Measurements from ENCODE around the gene MACROD2.

The MACROD2 gene

GRCh38 chr20:15205028-15205427, 1209.7 kb downstream of the MACROD2 start:
- DNase-seq (ENCODE audit: low read depth, low spot score): no peak
- no peak for TF ChIP-seq CTCF (IDR thresholded peaks at IDR 0.05; ENCODE audit: insufficient read depth, low read length, missing control alignments)
- ChIA-PET POLR2A (no interaction called here), CTCF (no interaction called here)
- no peak overlapping the region for H3K4me3 ChIP-seq (ENCODE audit: low read depth, low read length)

DNA sequence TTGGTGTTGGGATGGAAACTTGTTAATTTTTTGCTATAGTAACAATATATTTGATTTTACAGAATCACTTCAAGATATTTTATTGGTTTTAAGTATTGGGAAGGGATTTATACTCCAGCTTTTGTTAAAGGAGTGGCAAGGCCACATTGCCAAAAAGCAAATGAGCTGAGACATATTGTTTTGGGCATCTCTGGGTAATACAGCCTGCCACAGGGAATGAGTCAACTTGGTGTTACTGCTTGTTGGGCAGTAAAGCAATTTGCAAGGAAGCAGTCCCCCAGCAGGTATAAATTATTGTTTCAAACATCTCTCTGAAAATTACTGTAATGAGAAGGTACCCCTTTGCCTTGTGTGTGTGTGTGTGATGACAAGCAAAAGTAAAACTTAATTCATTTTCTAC, 1210.4 kb downstream of the MACROD2 start:
- no peak overlapping the region for H3K4me3 ChIP-seq (ENCODE audit: low read depth, low read length)
- no peak for TF ChIP-seq CTCF (IDR thresholded peaks at IDR 0.05; ENCODE audit: insufficient read depth, low read length, missing control alignments)
- POLR2A ChIA-PET: no interaction called here
- CTCF ChIA-PET: no interaction called here
- no peak for DNase-seq (ENCODE audit: low read depth, low spot score)

GRCh38 chr20:15209537-15209936, 1214.2 kb downstream of the MACROD2 start:
- no peak for DNase-seq (ENCODE audit: low read depth, low spot score)
- ChIA-PET POLR2A (no interaction called here), CTCF (no interaction called here)
- TF ChIP-seq CTCF (IDR thresholded peaks at IDR 0.05; ENCODE audit: insufficient read depth, low read length, missing control alignments): no peak
- H3K4me3 ChIP-seq (ENCODE audit: low read depth, low read length): no peak overlapping the region

- ChIA-PET CTCF (no interaction called here), POLR2A (no interaction called here)
- no peak overlapping the region for H3K4me3 ChIP-seq (ENCODE audit: low read depth, low read length)
- no peak for TF ChIP-seq CTCF (IDR thresholded peaks at IDR 0.05; ENCODE audit: insufficient read depth, low read length, missing control alignments)
- DNase-seq (ENCODE audit: low read depth, low spot score): no peak
Observed at GRCh38 chr20:15214051-15214450, 1218.7 kb downstream of the MACROD2 start.

GRCh38 chr20:15220009-15220656, 1224.8 kb downstream of the MACROD2 start:
- no peak overlapping the region for H3K4me3 ChIP-seq (ENCODE audit: low read depth, low read length)
- ChIA-PET CTCF (no interaction called here), POLR2A (no interaction called here)
- TF ChIP-seq CTCF (IDR thresholded peaks at IDR 0.05; ENCODE audit: insufficient read depth, low read length, missing control alignments): no peak
- DNase-seq (ENCODE audit: low read depth, low spot score): no peak

DNA sequence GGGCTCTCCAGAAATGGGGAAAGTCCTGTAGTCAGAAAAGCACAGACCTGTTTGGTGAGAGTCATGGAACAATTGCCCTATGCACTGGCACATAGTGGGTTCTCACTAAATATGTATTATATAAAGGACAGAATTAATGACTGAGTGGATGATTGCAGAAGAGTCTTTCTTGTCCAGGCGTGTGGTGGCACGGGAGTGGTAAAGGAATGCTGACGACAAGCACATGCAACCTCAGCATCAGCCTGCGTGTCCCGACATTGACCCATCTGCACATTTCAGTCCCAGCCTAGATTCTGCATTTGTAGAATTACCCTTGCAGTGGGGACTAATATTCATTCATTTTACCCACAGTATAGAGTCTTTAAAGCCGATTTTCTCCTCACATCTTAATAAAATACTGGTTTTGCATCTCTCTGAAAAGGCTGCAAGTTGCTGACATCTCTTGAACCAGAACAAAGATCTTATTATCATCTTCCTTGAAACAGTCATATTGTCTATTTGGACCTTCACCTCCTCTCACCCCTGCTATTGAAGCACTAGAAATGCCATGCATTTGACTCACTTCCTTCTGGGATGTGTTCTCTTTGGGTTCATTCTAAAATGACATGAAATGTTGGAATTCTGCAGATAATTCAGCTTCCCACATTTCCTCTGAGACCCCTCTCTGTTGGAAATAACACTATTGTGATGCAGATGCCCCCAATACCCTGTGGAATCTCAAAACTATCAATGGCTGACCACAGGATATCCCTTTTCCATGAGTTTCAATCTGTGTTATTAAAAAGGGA, 1225.7 kb downstream of the MACROD2 start:
- POLR2A ChIA-PET: no interaction called here
- CTCF ChIA-PET: interaction anchor here (0.6 kb wide), 1 partner anchor 8 kb away, joined by 3 read pairs; no protein-coding TSS in a partner anchor
- no peak for TF ChIP-seq CTCF (IDR thresholded peaks at IDR 0.05; ENCODE audit: insufficient read depth, low read length, missing control alignments)
- H3K4me3 ChIP-seq (ENCODE audit: low read depth, low read length): no peak overlapping the region
- DNase-seq (ENCODE audit: low read depth, low spot score): no peak
